ENCODE data around the gene PKP4. TPM values are rescaled to one million over a fixed set of nuclear protein-coding genes. Genes with fewer than 3 reads are reported as not detected.

Gene PKP4
- total RNA-seq, 1 experiment from 2014 or later, result 52.0 TPM

GRCh38 chr2:158533009-158533408 lies 76.3 kb downstream of the PKP4 start:
- no peak overlapping the region for H3K23ac ChIP-seq (ENCODE audit: insufficient read length, low read depth, low read length)
- no peaks in the 10 kb centered on the region for H3K23me2 ChIP-seq (ENCODE audit: insufficient read length, low read depth, low read length, poor library complexity, severe bottlenecking)
- no peaks in the 10 kb centered on the region; the same call in 1 of the 2 replicates for H3K4me1 ChIP-seq (ENCODE audit: insufficient read depth, low read length)
- DNase-seq, result peak; percentile 47
- no peak overlapping the region for H2AFZ ChIP-seq (ENCODE audit: low read length)
- Mint-ChIP-seq H3K4me1 (peaks cover 19% of the 10 kb centered on the region in 2 experiments), H3K9me3 (no peaks in the 10 kb centered on the region), H3K27me3 (ENCODE audit: low read depth) (no peaks in the 10 kb centered on the region), H3K4me3 (no peak overlapping the region), H3K27ac (peak overlapping the region in 1 of 3 experiments; percentile 21; a peak in 1 of 7 replicates), H3K36me3 (ENCODE audit: insufficient read depth in 1 of 3, low read depth in 3 of 3) (peaks cover 0 to 10% (median 0%) of the 10 kb centered on the region in 3 experiments; a peak in 4 of 7 replicates)
- no peak overlapping the region for H4K5ac ChIP-seq (ENCODE audit: insufficient read length, low read depth, low read length)
- H3T11ph ChIP-seq (ENCODE audit: low read length), result no peak overlapping the region
- H3K14ac ChIP-seq (ENCODE audit: insufficient read depth, low read length), result no peak overlapping the region
- H2AK5ac ChIP-seq (ENCODE audit: insufficient read length, low read length), result no peak overlapping the region
- no peak overlapping the region for H3K4me2 ChIP-seq (ENCODE audit: insufficient read depth, insufficient read length, low read length)
- no peak overlapping the region for H3K18ac ChIP-seq (ENCODE audit: insufficient read length, low read depth, low read length)
- no peak overlapping the region for H3K27ac ChIP-seq (ENCODE audit: insufficient read length, low read depth, low read length)
- no peak overlapping the region for H2BK20ac ChIP-seq (ENCODE audit: low read depth, low read length, poor library complexity, severe bottlenecking)
- H4K91ac ChIP-seq (ENCODE audit: insufficient read length, low read depth, low read length), result no peak overlapping the region
- no peak overlapping the region for H2BK15ac ChIP-seq (ENCODE audit: low read depth, low read length)
- no peaks in the 10 kb centered on the region for H3K79me1 ChIP-seq (ENCODE audit: insufficient read depth, low read depth, low read length, poor library complexity, severe bottlenecking)
- H2BK12ac ChIP-seq (ENCODE audit: insufficient read length, low read depth, low read length), result no peak overlapping the region
- no peak for TF ChIP-seq CTCF (conservative IDR thresholded peaks at IDR 0.05)
- H4K8ac ChIP-seq (replicated peaks; ENCODE audit: insufficient read length, low read depth, low read length), result no peak overlapping the region
- H2BK120ac ChIP-seq (ENCODE audit: low read depth, low read length, poor library complexity, severe bottlenecking), result no peak overlapping the region
- H3K56ac ChIP-seq (ENCODE audit: insufficient read length, low read depth, low read length), result no peak overlapping the region
- H4K20me1 ChIP-seq (ENCODE audit: control insufficient read depth, insufficient read depth, insufficient read length), result no peaks in the 10 kb centered on the region
- no peaks in the 10 kb centered on the region for H3K27me3 ChIP-seq (ENCODE audit: insufficient read depth, low read length)
- H3K9me3 ChIP-seq (ENCODE audit: control insufficient read depth, low read depth, low read length), result no peaks in the 10 kb centered on the region
- no peak overlapping the region for H2BK5ac ChIP-seq (ENCODE audit: insufficient read length, low read length)
- no peak overlapping the region for H3K9ac ChIP-seq (ENCODE audit: extremely low read depth, insufficient read length, low read length)
- H3K4ac ChIP-seq (ENCODE audit: low read depth, low read length), result no peak overlapping the region
- no CpG with 5 or more reads among the region's 5 CpGs for WGBS (ENCODE audit: extremely low coverage, insufficient read length, low lambda C conversion rate)
- H3K79me2 ChIP-seq (ENCODE audit: insufficient read depth, low read length), result no peaks in the 10 kb centered on the region; the same call in 1 of the 2 replicates
